Uterus (tissue), 2 donors: Measurements from ENCODE around the gene ATPAF1.

Experiments
- POLR2A ChIP-seq, 2 donors: fragments of 450-650 bp; IDR thresholded peaks; one replicate each; pipeline ENCODE4 v1.6.1; 2016; ENCODE audit warnings: antibody characterized with exemption in 2 of 2, mild to moderate bottlenecking in 1 of 2, moderate library complexity in 1 of 2
- TF ChIP-seq, protein P1 (sequence below), 4 experiments: fragments of 200-600 bp in 2 of 4; fragments of 450-650 bp in 2 of 4; sonication (generic) in 2 of 4; IDR thresholded peaks; one replicate each; pipeline ENCODE4 v1.5.1; 2016 to 2019; ENCODE audit warnings: antibody characterized with exemption in 4 of 4, mild to moderate bottlenecking in 2 of 4, moderate library complexity in 1 of 4

DNA sequence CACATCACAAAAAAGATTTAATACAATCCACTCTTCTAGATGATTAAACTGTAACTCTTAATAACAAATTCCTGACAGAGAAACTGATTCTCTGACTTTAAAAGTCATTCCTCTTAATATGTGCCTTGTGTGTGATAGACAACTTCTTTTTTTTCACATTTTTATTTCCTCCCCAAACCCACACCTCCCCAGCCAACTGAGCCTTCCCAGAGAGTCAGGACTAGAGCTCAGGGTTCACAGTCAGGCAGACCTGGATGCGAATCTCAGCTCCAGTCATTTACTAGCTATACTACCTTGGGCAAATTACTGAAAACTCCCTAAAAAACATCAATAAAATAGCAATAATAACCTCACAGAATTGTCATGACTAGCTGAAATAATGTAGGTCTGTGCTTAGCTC, 14.2 kb downstream of the ATPAF1 start:
- TF ChIP-seq, protein P1, sequence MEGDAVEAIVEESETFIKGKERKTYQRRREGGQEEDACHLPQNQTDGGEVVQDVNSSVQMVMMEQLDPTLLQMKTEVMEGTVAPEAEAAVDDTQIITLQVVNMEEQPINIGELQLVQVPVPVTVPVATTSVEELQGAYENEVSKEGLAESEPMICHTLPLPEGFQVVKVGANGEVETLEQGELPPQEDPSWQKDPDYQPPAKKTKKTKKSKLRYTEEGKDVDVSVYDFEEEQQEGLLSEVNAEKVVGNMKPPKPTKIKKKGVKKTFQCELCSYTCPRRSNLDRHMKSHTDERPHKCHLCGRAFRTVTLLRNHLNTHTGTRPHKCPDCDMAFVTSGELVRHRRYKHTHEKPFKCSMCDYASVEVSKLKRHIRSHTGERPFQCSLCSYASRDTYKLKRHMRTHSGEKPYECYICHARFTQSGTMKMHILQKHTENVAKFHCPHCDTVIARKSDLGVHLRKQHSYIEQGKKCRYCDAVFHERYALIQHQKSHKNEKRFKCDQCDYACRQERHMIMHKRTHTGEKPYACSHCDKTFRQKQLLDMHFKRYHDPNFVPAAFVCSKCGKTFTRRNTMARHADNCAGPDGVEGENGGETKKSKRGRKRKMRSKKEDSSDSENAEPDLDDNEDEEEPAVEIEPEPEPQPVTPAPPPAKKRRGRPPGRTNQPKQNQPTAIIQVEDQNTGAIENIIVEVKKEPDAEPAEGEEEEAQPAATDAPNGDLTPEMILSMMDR (IDR thresholded peaks at IDR 0.05), result no peak
- TF ChIP-seq POLR2A (IDR thresholded peaks at IDR 0.05), result no peak
